ENCODE data around the gene SLC22A2.

- no peak for TF ChIP-seq CTCF (IDR thresholded peaks at IDR 0.05; ENCODE audit: insufficient read depth, low read length, poor library complexity, severe bottlenecking)
- TF ChIP-seq EZH2phosphoT487 (conservative IDR thresholded peaks at IDR 0.05; ENCODE audit: low read length): no peak
Observed at GRCh38 chr6:160253714-160254113, 4.9 kb downstream of the SLC22A2 start.

Data from SU-DHL-6 (cell line).